Fibroblast of peridontal ligament (primary cell): Measurements from ENCODE around the gene MDC1.

Experiments
- DNase-seq: peaks from one replicate; pipeline ENCODE4 v3.0.0-alpha.2; 2010; ENCODE audit errors: extremely low read depth

Gene MDC1

DNA sequence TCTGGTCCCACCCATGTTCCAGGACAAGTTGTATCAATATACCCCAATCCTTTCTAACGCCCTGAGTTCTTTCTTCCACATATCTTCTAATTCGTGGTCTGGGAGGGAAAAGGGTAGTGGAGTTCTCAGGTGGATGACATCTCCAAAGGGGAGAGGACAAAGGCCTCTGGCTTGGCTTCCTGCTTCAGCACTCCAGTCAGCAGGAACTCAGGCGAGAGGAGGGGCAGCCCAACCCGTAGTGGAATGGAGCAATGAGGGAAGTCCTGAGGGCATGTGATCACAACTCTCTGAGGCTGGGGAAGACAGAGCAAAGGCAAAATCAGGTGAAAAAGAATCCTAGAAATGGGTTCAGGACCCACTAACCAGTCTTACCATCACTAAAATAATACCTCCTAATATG is 16.7 kb downstream of the MDC1 start:
- no peak for DNase-seq

DNA sequence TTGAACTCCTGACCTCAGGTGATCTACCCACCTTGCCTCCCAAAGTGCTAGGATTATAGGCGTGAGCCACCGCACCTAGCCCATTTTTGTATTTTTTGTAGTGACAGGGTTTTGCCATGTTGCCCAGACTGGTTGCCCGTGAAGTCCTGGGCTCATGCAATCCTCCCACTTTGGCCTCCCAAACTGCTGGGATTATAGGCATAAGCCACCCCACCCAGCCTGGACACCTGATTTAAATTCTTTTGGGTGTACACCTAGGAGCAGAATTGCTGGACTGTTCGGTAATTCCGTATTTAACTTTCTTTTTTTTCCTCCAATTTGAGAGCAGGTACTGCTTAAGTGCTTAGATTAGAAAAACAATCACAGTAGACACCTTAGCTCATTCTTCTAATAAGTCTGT is 20.6 kb downstream of the MDC1 start:
- DNase-seq: no peak

DNA sequence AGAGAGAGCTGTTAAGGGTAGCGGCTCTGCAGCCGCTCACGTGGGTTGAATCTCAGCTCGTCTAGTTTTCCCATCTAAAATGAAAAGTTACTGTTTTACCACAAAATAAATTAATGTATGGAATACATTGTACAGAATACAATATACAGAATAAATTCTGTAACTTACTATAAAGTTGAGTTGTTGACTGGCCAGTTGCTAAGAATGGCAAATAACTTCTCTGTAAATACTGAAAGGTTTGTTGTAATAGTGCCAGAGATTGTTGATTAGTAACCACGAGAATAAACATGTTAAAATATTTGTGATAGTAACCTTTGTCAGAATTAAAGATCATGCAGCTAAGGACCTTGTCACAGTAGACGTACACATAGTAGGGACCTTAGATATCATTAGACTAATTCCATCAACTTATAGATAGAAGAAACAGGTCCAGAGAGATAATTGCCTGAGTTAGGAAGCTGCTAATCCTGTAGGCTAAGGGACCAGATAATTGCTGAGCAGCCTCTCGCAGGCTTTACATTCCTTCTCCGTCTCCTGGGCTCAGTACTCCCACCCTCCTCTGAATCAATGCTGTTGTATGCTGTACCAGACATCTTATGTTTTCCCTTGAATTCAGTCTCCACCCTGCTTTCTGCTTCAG is 25.8 kb downstream of the MDC1 start:
- no peak for DNase-seq

DNA sequence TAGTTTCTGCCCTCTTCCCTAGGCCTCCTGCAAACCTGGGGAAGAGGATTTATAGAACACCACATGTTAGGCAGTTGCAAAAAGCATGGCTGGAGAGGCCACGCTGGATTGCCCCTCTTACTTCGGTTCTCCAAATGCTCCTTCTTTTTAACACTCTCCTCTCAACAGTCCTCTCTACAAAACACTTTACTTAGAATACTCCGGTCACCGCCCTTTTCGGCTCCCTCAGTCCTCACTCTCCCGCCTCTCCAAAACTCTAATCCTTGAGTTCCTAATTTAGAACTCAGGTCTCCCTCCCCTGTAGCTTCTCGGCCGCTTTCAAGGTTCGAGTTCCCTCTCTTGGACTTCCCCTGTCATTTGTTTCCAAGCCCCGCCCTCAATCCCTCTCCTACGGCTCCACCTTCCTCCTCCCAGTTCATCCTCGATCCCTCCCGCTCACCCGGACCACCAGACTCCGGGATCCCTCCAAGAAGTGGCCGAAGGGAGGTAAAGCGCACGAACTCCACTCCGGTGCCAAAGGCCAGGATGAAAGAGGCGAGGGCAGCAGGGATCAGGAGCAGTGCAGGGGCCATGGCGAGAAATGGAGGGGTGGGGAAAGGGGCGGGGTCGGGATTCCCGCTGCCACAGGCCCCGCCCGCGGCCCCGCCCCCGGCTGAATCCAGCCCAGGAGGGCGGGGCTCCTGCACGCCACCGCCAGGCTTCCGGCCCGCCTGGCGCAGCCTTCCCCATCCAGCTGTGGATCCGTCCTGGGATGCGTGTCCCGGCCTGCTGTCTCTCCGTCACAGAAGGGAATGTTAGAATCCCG is 26.5 kb downstream of the MDC1 start, which contains the start of gene NRM:
NRM (minus strand) TSS at position 582 of the 805 bp plus-strand sequence; CDS start at position 572, 10 bp downstream.
- DNase-seq: peak; percentile 75

DNA sequence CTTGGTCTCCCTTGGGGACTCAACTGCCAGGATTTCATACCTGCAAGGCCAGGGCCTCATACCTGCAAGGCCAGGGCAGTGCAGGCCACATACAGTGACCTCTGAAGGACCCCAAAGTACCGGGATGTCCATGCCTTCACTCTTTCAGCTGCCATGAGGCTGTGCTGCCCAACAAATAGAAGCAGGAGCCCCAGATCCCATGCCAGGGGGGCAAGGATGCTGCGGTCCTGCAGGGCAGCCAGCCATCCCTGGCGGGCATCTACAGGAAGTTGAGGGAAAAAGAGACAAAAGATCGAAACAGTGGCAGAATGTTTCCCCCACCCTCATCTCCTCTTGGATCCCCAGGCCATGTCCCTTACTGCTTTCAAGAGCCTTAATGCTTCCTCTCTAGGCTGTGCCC is 27.1 kb downstream of the MDC1 start:
- DNase-seq: no peak

DNA sequence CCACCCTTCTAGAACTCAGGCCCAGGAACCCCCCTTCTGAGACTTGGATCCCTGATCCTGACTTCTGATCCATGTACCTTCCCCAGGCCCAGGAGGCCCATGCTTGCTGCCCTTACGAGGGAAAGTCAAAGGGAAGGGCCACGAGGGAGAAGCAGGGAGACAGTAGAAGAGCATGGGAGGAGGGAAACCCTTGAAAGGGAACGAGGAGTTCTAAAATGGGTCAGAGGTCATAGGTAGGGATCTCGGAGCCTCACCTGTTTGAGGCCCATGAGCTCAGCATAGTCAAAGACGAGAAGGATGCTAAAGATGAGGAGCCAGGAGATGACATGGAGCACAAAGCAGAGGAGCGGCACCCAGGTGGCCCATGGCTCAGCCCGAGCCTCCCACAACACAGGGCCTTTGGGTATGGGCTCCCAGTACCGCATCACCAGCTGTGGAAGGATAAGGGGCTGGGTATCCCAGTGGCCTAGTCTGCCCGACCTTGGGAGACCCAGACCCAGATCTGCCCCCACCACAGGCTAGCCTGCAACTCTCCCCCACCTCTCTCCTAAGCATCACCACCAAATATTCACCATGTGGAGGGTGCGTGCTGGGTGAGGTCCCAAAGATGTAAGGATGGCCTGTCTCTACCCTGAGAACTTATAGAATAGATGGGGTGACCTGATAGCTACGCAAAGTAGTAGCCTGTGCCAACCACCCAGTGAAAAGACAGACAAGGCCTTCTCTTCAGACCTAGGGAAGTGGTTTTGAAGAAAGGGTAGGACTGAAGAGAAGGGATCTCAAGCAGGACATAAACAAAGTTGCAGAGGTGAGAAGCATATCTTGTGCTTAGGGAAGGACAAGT is 27.8 kb downstream of the MDC1 start:
- no peak for DNase-seq

DNA sequence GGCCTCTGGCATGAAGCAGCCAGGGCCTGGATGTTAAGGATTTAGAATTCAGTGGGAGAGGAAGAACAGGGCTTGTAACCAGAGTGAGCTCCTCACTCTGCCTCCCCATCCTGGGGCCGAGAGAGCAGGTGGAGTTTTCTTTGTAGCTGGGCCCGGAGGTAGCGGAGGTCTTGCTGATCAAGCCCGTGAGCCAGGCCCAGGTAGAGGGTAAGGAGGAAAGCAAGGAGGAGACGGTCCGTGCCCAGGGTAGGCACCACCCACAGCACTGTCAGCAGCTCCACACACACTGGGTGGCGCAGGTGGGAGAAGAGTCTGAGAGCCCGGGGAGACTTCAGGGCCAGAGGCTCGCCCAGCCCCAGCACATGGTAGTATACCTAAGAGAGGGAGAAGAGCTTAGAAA is 28.5 kb downstream of the MDC1 start:
- DNase-seq: no peak

DNA sequence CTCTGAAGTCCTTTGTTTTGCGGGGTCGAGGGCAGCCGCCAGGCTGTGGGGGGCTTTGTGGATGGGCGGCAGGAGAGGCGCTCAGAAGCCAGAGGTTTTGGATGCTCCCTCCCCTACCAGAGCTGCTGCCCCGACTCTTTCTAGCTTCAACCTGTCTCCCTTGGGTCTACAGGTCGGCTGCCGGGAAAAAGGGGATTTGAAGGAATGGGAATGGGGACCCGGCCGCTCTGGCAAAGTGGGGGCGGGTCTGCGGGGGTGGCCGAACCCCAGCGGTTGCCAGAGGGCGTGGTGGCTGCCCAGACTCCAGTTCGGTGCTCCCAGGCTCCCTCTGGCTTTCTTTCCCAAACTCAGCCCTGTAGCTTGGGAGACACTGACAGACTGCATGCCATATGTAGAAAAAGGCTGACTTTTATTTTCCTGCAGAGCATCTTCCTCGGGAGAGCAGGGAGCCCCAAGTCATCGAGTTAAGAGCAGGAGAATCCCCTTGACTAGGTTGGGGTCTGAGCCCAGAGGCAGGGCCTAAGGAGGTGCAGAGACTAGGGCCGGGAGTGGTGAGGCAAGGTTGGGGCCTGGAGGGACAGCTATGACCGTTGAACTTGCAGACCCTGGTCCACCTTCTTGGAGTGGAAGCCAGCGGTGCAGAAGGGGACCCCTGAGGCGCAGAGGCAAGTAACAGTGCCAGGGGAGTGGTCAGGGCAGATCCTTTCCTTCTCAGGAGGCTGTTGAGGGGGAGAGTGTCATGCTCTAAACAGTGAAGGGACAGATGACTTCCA is 29.2 kb downstream of the MDC1 start:
- DNase-seq: peak; percentile 61

DNA sequence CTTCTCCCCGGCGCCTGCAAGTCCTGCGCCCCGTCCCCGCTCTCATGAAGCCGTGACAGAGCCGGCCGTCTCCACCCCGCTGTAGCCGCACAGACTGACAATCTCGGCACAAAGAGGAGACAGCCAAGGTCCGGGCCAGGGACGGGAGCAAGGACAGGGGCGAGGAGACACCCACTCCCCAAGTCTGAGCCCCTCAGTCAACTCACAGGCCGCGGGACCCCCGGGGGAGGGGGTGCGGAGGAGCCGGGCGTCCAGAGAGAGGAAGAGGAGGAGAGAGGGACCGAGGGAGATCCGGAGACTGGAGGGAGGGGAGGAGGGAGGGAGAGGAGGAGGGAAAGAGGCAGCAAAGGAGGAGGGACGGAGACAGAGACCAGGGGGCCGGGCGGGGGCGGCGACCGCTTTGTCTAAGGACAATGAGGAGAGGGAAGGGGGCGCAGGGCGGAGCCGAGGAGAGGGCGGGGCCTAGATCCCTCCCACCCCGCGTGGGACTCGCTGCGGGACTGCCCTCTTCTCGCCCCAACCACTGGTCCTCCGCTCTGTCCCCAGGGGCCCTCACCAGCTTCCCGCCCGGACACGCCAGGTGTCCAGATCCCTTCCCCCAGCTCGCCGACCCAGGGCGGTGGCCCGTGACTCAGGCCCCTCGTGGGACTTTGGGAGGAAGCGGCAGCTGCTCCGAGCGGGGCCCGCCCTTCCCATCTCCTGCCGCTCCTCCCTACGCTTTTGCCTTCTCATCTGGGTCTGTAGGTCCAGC is 30.0 kb downstream of the MDC1 start:
- peak; percentile 95 for DNase-seq

DNA sequence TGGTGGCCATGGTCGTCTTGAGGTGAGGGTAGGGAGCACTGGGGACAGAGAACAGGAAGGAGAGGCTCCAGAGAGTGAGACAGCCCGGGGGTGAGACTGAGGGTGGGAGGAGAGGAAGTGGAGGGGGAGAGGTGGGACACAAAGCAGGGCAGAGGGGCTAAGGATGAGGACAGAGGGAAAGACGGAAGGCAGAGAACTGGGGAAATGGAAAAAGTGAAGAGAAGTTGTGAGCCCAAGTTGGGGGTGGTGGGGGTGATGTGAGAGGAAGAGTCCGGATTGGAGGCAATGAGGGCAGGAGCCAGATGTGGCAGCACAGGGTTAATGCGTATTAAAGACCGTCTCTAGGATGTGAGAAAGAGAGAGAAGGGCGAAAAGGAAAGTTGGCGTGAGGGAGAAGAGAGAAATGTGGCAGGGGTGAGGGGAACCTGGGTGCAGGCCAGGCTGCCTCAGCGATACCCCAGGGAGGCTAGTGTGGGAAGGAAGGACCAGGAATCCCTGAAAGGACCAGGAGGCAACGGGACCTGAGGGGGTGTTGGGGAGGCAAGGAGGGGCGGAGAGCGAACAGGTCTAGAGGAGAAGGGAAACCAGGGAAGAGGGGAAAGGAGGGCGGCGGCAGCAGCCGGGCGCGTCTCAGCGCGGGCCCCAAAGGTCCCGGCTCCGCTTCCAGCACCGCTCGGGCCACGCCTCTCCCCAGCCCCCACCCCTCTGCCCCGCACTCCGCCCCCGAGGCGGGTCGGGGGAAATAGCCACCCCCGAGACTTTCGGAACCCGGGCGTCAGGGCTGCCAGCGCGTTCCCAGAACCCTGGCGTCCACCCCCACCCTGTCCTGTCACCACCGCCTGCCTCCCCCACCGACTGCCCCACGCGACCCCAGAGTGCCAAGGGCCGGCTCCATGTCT is 30.8 kb downstream of the MDC1 start, which contains the start of gene PPP1R18:
PPP1R18 (minus strand) TSS at position 637 of the 899 bp plus-strand sequence; CDS start at position 10, 627 bp downstream.
- peak; percentile 59 for DNase-seq

DNA sequence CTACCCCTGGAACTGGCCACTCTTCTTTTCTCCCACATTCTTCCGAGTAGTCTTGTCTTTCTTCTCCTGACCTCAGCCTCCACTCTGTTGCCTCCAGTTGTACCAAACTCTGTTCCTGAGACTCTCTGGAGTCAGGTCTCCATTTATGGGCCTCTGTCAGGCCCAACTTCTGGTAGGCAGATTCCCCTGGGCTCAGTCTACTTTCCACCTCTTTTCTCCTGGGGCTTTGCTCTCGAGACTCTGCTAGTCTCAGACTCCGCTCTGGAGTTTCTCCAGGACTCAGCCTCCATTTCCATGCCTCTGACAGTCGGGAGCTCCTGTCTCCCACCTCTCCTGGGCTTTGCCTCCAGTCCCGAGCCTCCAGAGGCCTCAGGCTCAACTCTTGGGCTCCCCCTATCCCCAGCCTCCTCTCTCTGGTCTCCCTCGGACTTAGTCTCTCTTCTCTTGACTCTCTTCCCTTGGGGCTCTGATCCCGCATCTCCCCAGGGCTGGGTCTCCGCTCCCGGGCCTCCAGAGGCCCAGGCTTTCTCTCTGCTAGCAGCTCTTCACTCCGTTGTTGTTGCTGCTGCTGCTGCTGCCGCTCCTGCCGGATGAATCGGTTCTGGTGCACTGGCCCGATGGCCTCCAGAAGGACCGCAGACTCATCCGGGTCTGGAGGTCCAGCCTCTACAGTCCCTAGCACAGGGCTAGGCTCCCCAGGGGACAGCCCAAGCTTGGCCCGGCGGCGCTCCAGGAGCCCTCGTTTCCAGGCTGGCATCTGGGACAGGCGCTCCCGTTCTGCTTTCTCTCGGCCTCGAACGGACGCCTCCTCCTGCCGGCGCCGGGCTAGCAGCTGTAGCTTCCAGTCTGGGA is 31.7 kb downstream of the MDC1 start:
- DNase-seq: no peak

DNA sequence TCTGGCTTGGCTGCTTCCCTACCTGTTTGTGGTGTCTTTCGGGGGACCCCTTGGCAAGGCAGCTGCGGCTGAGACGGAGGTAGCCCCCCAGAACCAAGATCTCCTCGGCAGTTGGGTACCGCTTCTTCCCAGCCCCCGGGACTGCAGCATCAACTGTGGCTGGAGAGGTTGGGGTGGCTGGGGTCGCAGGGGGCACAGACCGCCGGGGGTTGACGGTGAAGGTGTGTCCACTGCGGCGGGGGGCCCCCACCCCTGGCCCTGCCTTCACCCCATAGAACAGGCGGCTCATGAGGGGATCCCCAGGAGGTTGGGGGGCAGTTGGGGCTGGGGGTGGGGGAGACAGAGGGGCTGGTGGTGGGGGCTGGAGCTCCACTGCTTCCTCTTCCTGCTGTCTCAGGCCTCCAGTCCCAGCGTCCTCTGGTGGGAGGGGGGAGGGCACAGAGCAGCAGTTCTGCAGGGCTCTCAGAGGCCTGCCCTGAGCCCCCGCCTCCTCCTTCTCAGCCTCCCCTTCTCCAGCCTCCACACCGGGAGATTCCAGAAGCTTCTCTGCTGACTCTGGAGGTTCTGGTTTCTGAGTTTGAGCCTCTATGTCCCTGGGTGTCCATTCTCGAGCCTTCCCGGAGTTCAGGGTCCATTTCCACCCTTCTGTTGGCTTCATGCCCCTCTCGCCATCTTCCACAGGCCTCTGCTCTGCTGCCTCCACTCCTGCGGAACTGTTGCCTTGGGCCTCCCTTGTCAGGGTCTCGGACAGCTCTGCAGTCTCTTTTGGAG is 32.5 kb downstream of the MDC1 start:
- DNase-seq: peak; percentile 27

DNA sequence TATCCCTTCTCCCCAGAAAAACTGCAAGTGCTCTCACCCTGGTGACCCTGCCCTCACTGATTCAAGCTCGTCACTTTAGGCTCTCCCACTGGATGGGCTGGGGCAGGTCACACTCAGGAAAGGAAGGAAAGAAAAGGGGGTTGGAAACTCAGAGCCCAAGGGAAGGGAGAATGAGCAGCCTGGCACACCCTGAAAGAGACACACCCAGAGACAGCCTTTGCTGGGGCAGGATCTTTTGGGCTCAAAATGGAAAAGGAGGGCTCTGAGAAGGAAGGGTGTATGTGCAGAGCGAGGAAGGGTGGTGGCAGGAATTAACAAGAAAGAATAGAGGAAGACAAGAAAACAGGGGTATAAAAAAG is 33.1 kb downstream of the MDC1 start:
- no peak for DNase-seq

DNA sequence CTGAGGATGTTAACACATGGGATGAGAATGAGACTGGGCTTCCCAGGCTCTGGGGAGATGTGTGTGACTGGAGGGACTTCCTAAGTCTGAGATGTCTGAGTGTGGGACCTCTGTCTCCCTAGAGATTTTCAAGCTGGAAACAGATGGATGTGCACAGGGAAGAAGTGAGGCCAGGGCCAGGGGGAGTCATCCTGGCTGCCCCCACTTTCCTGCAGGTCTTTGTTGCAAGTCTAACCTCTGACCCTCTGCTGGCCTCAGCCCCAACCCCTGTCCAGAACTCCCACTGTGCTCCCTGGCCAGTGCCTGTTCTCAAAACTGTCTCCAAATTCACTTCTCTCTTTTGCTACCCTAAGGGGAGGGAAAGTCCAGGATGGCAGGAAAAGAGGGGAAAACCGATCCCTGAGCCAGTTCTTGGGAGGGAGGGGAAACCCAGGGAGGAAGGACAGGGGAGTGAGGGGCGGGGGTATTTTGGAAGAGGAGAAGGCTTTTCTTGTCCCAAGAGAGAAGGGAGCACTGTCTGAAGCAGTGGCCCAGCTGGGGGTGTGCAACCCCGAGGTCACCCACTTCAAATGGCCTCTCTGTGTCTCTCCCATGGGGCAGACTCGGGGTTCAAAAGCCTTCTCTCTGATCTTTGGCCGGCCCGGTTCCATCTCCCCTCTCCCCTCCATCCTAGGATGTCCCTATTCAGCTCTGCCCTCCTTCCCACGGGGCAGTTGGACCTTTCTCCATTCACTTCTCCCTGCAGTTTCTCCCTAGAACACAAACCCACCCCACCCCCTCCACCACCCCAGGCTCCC is 33.7 kb downstream of the MDC1 start:
- DNase-seq: no peak

DNA sequence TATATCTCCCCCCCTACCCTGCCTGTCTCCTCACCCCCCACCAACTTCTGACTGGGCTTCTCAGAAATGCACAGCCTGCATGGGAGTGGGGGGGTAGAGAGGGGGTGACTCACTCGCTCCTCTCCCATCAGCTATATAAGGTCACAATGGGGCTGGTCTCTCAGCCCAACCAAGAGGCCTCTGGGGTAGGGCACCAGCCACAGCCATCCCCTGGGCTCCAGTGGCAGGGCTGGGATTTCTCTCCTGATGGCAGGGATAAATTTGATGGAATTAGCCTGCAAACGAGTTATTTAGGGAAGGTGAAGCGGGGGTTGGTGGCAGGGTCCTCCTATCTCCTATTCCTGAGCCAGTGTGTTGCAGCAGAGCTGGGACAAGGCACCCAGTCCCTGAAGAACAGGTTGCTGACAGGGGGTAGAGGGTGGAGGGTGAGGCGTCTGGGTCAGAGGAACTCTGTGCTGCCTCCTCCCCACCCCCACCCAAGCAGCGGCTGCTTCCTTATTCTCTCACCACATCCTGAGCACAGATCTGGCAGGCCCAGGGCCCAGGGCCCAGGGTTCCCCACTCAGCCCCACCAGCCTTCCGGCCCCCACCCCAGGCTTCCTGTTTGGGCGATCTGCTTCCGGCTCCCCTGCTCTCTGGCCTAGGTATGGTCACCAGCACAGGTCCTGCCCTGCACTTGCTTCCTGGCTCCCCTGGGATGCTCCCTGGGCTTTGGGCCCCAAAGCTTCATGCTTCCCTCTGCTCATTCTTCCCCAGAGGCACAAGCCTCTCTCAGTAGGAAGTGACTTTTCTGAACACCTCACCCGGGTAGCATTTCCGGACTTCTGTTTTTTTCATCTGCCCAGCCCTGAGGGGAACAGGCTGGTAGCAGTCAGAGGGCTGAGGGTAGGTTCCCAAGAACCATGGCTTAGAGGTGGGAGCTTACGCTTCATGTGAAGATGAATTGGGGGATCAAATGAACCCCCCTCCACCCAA is 34.7 kb downstream of the MDC1 start:
- DNase-seq: peak; percentile 87

DNA sequence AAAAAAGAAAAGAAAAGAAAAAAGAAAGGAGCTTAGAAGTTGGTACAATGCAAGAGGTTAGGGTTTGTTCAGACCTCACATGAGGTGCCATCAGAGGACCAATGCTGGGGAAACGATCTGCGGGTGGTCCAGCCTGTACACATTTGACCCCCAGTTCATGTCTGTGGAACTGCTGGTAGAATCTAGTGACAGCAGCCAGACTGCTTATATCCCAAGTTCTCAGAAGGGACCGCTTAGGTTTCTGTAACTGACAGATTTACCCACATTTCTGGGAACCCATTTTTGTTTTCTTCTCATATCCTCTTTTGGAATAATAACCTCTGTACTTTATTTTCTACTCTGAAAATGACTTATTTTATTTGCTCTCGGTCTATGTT is 35.3 kb downstream of the MDC1 start:
- no peak for DNase-seq
